ENCODE results near the gene SMIM13.

DNA sequence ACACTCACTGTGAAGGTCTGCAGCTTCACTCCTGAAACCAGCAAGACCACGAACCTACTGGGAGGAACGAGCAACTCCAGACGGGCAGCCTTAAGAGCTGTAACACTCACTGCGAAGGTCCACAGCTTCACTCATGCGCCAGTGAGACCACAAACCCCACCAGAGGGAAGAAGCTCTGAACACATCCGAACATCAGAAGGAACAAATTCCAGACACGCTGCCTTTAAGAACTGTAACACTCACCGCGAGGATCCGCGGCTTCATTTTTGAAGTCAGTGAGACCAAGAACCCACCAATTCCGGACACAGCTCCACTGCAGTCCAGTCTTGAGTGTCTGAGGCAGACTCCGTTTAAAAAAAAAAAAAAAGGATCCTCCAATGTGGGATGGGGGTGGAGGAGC lies 78.3 kb downstream of the SMIM13 start:
- TF ChIP-seq, protein P1, sequence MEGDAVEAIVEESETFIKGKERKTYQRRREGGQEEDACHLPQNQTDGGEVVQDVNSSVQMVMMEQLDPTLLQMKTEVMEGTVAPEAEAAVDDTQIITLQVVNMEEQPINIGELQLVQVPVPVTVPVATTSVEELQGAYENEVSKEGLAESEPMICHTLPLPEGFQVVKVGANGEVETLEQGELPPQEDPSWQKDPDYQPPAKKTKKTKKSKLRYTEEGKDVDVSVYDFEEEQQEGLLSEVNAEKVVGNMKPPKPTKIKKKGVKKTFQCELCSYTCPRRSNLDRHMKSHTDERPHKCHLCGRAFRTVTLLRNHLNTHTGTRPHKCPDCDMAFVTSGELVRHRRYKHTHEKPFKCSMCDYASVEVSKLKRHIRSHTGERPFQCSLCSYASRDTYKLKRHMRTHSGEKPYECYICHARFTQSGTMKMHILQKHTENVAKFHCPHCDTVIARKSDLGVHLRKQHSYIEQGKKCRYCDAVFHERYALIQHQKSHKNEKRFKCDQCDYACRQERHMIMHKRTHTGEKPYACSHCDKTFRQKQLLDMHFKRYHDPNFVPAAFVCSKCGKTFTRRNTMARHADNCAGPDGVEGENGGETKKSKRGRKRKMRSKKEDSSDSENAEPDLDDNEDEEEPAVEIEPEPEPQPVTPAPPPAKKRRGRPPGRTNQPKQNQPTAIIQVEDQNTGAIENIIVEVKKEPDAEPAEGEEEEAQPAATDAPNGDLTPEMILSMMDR (conservative IDR thresholded peaks at IDR 0.05): no peak
- TF ChIP-seq EZH2 (IDR thresholded peaks at IDR 0.05; ENCODE audit: low read depth): no peak

All from PC-9 (cell line).